Activated naive CD4-positive, alpha-beta T cell treated with anti-CD3 and anti-CD28 coated beads for 36 hours (primary cell): ENCODE measurements around the gene ZSWIM3. TPM values are rescaled to one million over a fixed set of nuclear protein-coding genes. Genes with fewer than 3 reads are reported as not detected.
"Not testable (repeated sequence)": the region's sequence is repeated elsewhere in the genome, so short reads cannot be mapped to it uniquely, and the experiment has no call there.

Experiments
- CTCF ChIA-PET: fragments of 350-600 bp; sonication (Branson Sonifier 250); formaldehyde crosslinking; loops from one replicate; lab custom pipeline; 2021; ENCODE audit warnings: antibody characterized with exemption; lab: Charles Lee
- DNase-seq: peaks from one replicate; pipeline ENCODE4 v3.0.0-alpha.2; 2020
- H3K27ac Mint-ChIP-seq: one replicate; pipeline ENCODE4 v1.8.0; 2021; ENCODE audit warnings: mild to moderate bottlenecking, mixed read lengths
- H3K27me3 Mint-ChIP-seq: one replicate; pipeline ENCODE4 v1.8.0; 2021; ENCODE audit warnings: low read depth, mixed read lengths
- H3K36me3 Mint-ChIP-seq: one replicate; pipeline ENCODE4 v1.8.0; 2021; ENCODE audit warnings: low read depth, mixed read lengths
- H3K4me1 Mint-ChIP-seq: one replicate; pipeline ENCODE4 v1.8.0; 2021; ENCODE audit warnings: low read depth, mixed read lengths
- H3K4me3 Mint-ChIP-seq: one replicate; pipeline ENCODE4 v1.8.0; 2021; ENCODE audit warnings: mild to moderate bottlenecking, moderate library complexity, mixed read lengths
- H3K9me3 Mint-ChIP-seq: one replicate; pipeline ENCODE4 v1.8.0; 2021; ENCODE audit warnings: mixed read lengths
- intact Hi-C: fragments of 100-400 bp; cut with micrococcal nuclease; formaldehyde crosslinking; loops from one replicate; pipeline ENCODE4 v1.15.1; 2023
- total RNA-seq, 2 experiments: library from RNA; stranded (reverse); gene quantifications; one replicate each; pipeline ENCODE4 v1.2.3, GENCODE V29; 2021

The ZSWIM3 gene
- total RNA-seq, 2 experiments from 2014 or later, result 3.3 to 3.7 TPM

GRCh38 chr20:45821947-45822346, 35.5 kb upstream of the ZSWIM3 start:
- Mint-ChIP-seq H3K4me1 (peaks cover 13% of the 10 kb centered on the region), H3K4me3 (no peak overlapping the region), H3K36me3 (peaks cover 4% of the 10 kb centered on the region), H3K27me3 (peaks cover 35% of the 10 kb centered on the region), H3K27ac (no peak overlapping the region), H3K9me3 (no peaks in the 10 kb centered on the region)
- CTCF ChIA-PET, result interaction anchor here (0.7 to 1.2 kb wide), 3 partner anchors 9 to 191 kb away, joined by 4 read pairs; no protein-coding TSS in a partner anchor
- no peak for DNase-seq
- intact Hi-C loops, result no loop called here

- Mint-ChIP-seq H3K27me3 (peaks cover 35% of the 10 kb centered on the region), H3K9me3 (no peaks in the 10 kb centered on the region), H3K4me3 (no peak overlapping the region), H3K4me1 (peaks cover 13% of the 10 kb centered on the region), H3K36me3 (peaks cover 1% of the 10 kb centered on the region), H3K27ac (no peak overlapping the region)
- CTCF ChIA-PET, result interaction anchor here (0.8 to 1.2 kb wide), 3 partner anchors 9 to 98 kb away, joined by 4 read pairs; no protein-coding TSS in a partner anchor
- DNase-seq, result no peak
- intact Hi-C loops, result no loop called here
These were observed 34.6 kb upstream of the ZSWIM3 start for GRCh38 chr20:45822857-45823256.

GRCh38 chr20:45823949-45824835, 33.2 kb upstream of the ZSWIM3 start:
- DNase-seq, result peak; percentile 69
- Mint-ChIP-seq H3K36me3 (no peaks in the 10 kb centered on the region), H3K27ac (no peak overlapping the region), H3K9me3 (no peaks in the 10 kb centered on the region), H3K4me3 (peak overlapping the region; percentile 67), H3K27me3 (peaks cover 35% of the 10 kb centered on the region), H3K4me1 (peaks cover 13% of the 10 kb centered on the region)
- CTCF ChIA-PET, result interaction anchor here (0.6 to 3.1 kb wide), 15 partner anchors 9 to 351 kb away, joined by 3 to 22 read pairs (median 5); partner anchors contain the start of genes DNTTIP1, SNX21, WFDC3 and ZSWIM1
- intact Hi-C loops, result loop anchor here (2.0 kb wide), 2 partner anchors 67 to 139 kb away; partner anchors contain the start of genes CTSA and NEURL2

- intact Hi-C loops, result no loop called here
- no peaks in the 10 kb centered on the region for H3K9me3 Mint-ChIP-seq
- H3K4me1 Mint-ChIP-seq, result peaks cover 13% of the 10 kb centered on the region
- CTCF ChIA-PET, result interaction anchor here (3.1 kb wide), 1 partner anchor 135 kb away, joined by 22 read pairs; no protein-coding TSS in a partner anchor
- DNase-seq, result no peak
- no peak overlapping the region for H3K4me3 Mint-ChIP-seq
- H3K36me3 Mint-ChIP-seq, result no peaks in the 10 kb centered on the region
- H3K27me3 Mint-ChIP-seq, result peaks cover 30% of the 10 kb centered on the region
- no peak overlapping the region for H3K27ac Mint-ChIP-seq
These were observed 30.9 kb upstream of the ZSWIM3 start for GRCh38 chr20:45826381-45827019.

GRCh38 chr20:45827030-45827652, 30.3 kb upstream of the ZSWIM3 start, which contains the start of gene TNNC2:
Gene TNNC2, minus strand, starts transcription at chr20:45827312. Its CDS starts 64 bp downstream, at chr20:45827248.
- no peak within 1 kb of the TSS for H3K4me3 Mint-ChIP-seq
- intact Hi-C loops, result no loop called here
- CTCF ChIA-PET, result interaction anchor here (1.4 to 3.1 kb wide), 2 partner anchors 28 to 135 kb away, joined by 7 to 22 read pairs; no protein-coding TSS in a partner anchor

GRCh38 chr20:45827712-45828111, 29.7 kb upstream of the ZSWIM3 start:
- Mint-ChIP-seq H3K27ac (no peak overlapping the region), H3K9me3 (no peaks in the 10 kb centered on the region), H3K4me3 (no peak overlapping the region), H3K36me3 (no peaks in the 10 kb centered on the region), H3K4me1 (peaks cover 13% of the 10 kb centered on the region), H3K27me3 (peaks cover 20% of the 10 kb centered on the region)
- CTCF ChIA-PET, result interaction anchor here (0.6 to 1.4 kb wide), 2 partner anchors 21 to 28 kb away, joined by 3 to 7 read pairs; no protein-coding TSS in a partner anchor
- intact Hi-C loops, result no loop called here
- DNase-seq, result no peak

More at GRCh38 chr20:45827030-45827652, 30.3 kb upstream of the ZSWIM3 start, which contains the start of gene TNNC2:
- Mint-ChIP-seq H3K27me3 (peaks cover 26% of the 10 kb centered on the region), H3K9me3 (no peaks in the 10 kb centered on the region), H3K4me1 (peaks cover 13% of the 10 kb centered on the region), H3K27ac (no peak within 1 kb of the TSS), H3K36me3 (no peaks in the 10 kb centered on the region)
- DNase-seq, result no peak

- Mint-ChIP-seq H3K36me3 (no peaks in the 10 kb centered on the region), H3K27me3 (peaks cover 11% of the 10 kb centered on the region), H3K27ac (no peak overlapping the region), H3K9me3 (no peaks in the 10 kb centered on the region), H3K4me1 (peaks cover 16% of the 10 kb centered on the region), H3K4me3 (no peak overlapping the region)
- intact Hi-C loops, result no loop called here
- DNase-seq, result no peak
- CTCF ChIA-PET, result interaction anchor here (0.6 to 1.4 kb wide), 3 partner anchors 22 to 105 kb away, joined by 3 to 7 read pairs (median 3); no protein-coding TSS in a partner anchor
These were observed 28.8 kb upstream of the ZSWIM3 start for GRCh38 chr20:45828589-45828988.

- H3K9me3 Mint-ChIP-seq, H3K27ac Mint-ChIP-seq, DNase-seq, H3K36me3 Mint-ChIP-seq, intact Hi-C loops, H3K27me3 Mint-ChIP-seq, H3K4me1 Mint-ChIP-seq, H3K4me3 Mint-ChIP-seq: not testable (repeated sequence)
- CTCF ChIA-PET, result interaction anchor here (1.4 kb wide), 1 partner anchor 31 kb away, joined by 4 read pairs; no protein-coding TSS in a partner anchor
These were observed 27.7 kb upstream of the ZSWIM3 start for GRCh38 chr20:45829673-45830106.

GRCh38 chr20:45832619-45833018, 24.8 kb upstream of the ZSWIM3 start:
- Mint-ChIP-seq H3K27ac (no peak overlapping the region), H3K27me3 (no peaks in the 10 kb centered on the region), H3K4me1 (peaks cover 11% of the 10 kb centered on the region), H3K9me3 (no peaks in the 10 kb centered on the region), H3K36me3 (no peaks in the 10 kb centered on the region), H3K4me3 (no peak overlapping the region)
- intact Hi-C loops, result loop anchor here (2.0 kb wide), 1 partner anchor 58 kb away; the partner anchor contains the start of genes CTSA and NEURL2
- CTCF ChIA-PET, result interaction anchor here (1.1 to 2.5 kb wide), 3 partner anchors 8 to 137 kb away, joined by 3 to 9 read pairs (median 3); no protein-coding TSS in a partner anchor
- DNase-seq, result no peak

GRCh38 chr20:45833030-45833882, 24.2 kb upstream of the ZSWIM3 start, which contains the start of gene SNX21:
Gene SNX21, plus strand, starts transcription at chr20:45833799. Its CDS starts 121 bp downstream, at chr20:45833920.
- intact Hi-C loops, result loop anchor here (2.0 kb wide), 1 partner anchor 58 kb away; the partner anchor contains the start of genes CTSA and NEURL2
- Mint-ChIP-seq H3K36me3 (no peaks in the 10 kb centered on the region), H3K27ac (no peak within 1 kb of the TSS), H3K9me3 (no peaks in the 10 kb centered on the region), H3K4me3 (peak within 1 kb of the TSS; percentile 75), H3K27me3 (no peaks in the 10 kb centered on the region), H3K4me1 (peaks cover 11% of the 10 kb centered on the region)
- DNase-seq, result peak; percentile 67
- CTCF ChIA-PET, result interaction anchor here (1.1 to 2.5 kb wide), 3 partner anchors 9 to 136 kb away, joined by 3 to 9 read pairs (median 3); no protein-coding TSS in a partner anchor
